Activated naive CD8-positive, alpha-beta T cell treated with anti-CD3 and anti-CD28 coated beads for 36 hours (primary cell): Measurements from ENCODE around the gene RCOR2. TPM values are rescaled to one million over a fixed set of nuclear protein-coding genes. Genes with fewer than 3 reads are reported as not detected.
"Not testable (repeated sequence)": the region's sequence is repeated elsewhere in the genome, so short reads cannot be mapped to it uniquely, and the experiment has no call there.

Experiments used
- DNase-seq: peaks from one replicate; pipeline ENCODE4 v3.0.0; 2021
- H3K27ac Mint-ChIP-seq: one replicate; pipeline ENCODE4 v1.8.0; 2022; ENCODE audit warnings: mild to moderate bottlenecking, moderate library complexity, mixed read lengths
- H3K27me3 Mint-ChIP-seq: one replicate; pipeline ENCODE4 v1.8.0; 2022; ENCODE audit warnings: mild to moderate bottlenecking, mixed read lengths
- H3K36me3 Mint-ChIP-seq: one replicate; pipeline ENCODE4 v1.8.0; 2021; ENCODE audit warnings: mild to moderate bottlenecking, mixed read lengths
- H3K4me1 Mint-ChIP-seq: one replicate; pipeline ENCODE4 v1.8.0; 2021; ENCODE audit warnings: mixed read lengths
- H3K4me3 Mint-ChIP-seq: one replicate; pipeline ENCODE4 v1.8.0; 2022; ENCODE audit warnings: mild to moderate bottlenecking, moderate library complexity, mixed read lengths
- H3K9me3 Mint-ChIP-seq: one replicate; pipeline ENCODE4 v1.8.0; 2022; ENCODE audit warnings: mixed read lengths
- total RNA-seq, 2 experiments: library from RNA; stranded (reverse); gene quantifications; one replicate each; pipeline ENCODE4 v1.2.3, GENCODE V29; 2021

RCOR2 gene
- total RNA-seq: under 1 TPM; 0.58 to 0.82 TPM

GRCh38 chr11:63916837-63917691 lies at the start of gene RCOR2:
Gene RCOR2, minus strand, starts transcription at chr11:63917164. Its CDS starts 708 bp downstream, at chr11:63916456.
- Mint-ChIP-seq H3K4me1 (peaks cover 13% of the 10 kb centered on the region), H3K9me3 (no peaks in the 10 kb centered on the region), H3K27me3 (peaks cover 3% of the 10 kb centered on the region), H3K4me3 (peak within 1 kb of the TSS; percentile 80), H3K36me3 (no peaks in the 10 kb centered on the region), H3K27ac (no peak within 1 kb of the TSS)
- DNase-seq: peak; percentile 78

- Mint-ChIP-seq H3K36me3 (no peaks in the 10 kb centered on the region), H3K9me3 (no peaks in the 10 kb centered on the region)
These were observed 49.5 kb upstream of the RCOR2 start for GRCh38 chr11:63966444-63966843.

DNA sequence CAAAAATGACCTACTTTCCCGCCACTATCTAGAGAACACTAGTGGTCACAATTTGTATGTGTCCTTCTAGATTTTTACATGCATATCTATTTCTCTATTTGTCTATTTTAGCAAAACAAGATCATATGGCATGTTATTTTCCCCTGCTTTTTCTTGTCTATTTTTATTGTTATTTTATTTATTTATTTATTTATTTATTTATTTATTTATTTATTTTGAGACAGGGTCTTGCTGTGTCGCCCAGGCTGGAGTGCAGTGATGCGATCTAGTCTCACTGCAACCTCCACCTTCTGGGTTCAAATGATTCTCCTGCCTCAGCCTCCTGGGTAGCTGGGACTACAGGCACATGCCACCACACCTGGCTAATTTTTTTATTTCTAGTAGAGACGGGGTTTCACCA lies 46.9 kb upstream of the RCOR2 start:
- H3K9me3 Mint-ChIP-seq: not testable (repeated sequence)

More at GRCh38 chr11:63966444-63966843, 49.5 kb upstream of the RCOR2 start:
- no peaks in the 10 kb centered on the region for H3K27me3 Mint-ChIP-seq
- peaks cover 5% of the 10 kb centered on the region for H3K4me1 Mint-ChIP-seq
- H3K27ac Mint-ChIP-seq: no peak overlapping the region
- H3K4me3 Mint-ChIP-seq: no peak overlapping the region
- no peak for DNase-seq

DNA sequence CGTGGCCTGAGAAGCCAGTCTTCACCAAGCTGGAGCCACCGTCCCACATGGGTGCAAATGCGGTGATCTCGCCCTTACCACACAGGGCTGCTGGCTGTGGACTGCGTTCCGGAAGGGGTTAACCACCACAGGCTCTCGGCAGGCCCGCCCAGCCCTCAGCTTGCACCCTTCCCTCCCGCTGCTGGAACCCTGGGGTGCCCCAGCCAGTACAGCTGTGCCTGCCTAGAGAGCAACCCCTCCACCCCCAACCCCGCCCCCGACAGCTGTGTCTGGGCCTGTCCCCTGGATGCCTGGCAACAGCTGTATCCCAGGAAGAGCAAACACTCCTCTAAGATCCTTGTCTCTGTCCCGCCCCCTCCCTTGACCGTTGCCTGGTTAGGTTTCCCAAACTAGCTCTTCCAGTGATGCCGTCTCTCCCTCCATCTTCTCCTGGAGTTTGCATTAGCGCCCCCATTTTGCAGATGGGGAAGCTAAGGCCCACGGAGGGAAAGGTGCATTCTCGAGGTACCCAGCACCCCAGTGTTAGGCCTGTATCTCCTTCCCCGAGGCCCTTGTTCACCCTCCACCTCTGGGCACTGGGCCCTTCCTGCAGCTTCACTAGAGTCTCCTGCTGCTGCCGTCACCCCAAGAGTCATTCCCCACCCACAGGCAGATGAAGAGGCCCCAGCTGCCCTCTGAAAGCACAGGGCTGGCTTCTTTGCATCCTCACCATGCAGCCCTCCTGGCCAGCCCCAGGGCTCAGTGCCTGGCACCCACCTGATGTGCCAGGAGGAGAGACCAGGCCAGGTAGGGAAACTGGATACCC lies 44.8 kb upstream of the RCOR2 start:
- no peaks in the 10 kb centered on the region for H3K9me3 Mint-ChIP-seq
- H3K36me3 Mint-ChIP-seq: no peaks in the 10 kb centered on the region
- DNase-seq: no peak
- peaks cover 8% of the 10 kb centered on the region for H3K4me1 Mint-ChIP-seq
- no peaks in the 10 kb centered on the region for H3K27me3 Mint-ChIP-seq
- H3K4me3 Mint-ChIP-seq: no peak overlapping the region
- H3K27ac Mint-ChIP-seq: no peak overlapping the region

More for the DNA sequence above, 46.9 kb upstream of the RCOR2 start:
- H3K36me3 Mint-ChIP-seq, H3K4me3 Mint-ChIP-seq, H3K27me3 Mint-ChIP-seq, H3K27ac Mint-ChIP-seq, H3K4me1 Mint-ChIP-seq, DNase-seq: not testable (repeated sequence)

DNA sequence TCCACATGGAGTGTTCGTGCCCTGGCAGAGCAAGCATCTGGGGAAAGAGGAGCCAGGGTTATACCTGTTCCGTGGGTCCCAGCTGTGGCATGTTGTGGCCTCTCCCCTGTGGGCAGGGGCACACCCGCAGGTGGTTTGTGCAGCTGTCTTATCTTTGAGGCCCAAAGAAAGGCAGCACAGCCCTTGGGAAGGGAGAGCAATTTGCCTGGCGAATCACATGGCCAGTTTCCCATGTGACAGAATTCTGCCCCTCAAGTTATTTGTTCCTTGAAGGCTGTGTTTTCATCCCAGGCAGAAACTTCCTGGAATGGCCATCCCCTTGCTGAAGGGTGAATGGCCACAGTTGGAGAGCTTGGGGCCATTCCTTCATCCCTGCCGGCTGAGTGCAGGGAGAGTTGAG lies 41.0 kb upstream of the RCOR2 start:
- H3K9me3 Mint-ChIP-seq: no peaks in the 10 kb centered on the region
- peaks cover 11% of the 10 kb centered on the region for H3K4me1 Mint-ChIP-seq
- no peak overlapping the region for H3K4me3 Mint-ChIP-seq
- H3K27ac Mint-ChIP-seq: no peak overlapping the region
- H3K27me3 Mint-ChIP-seq: no peaks in the 10 kb centered on the region
- H3K36me3 Mint-ChIP-seq: peaks cover 10% of the 10 kb centered on the region
- no peak for DNase-seq

GRCh38 chr11:63952570-63952969 lies 35.6 kb upstream of the RCOR2 start:
- H3K9me3 Mint-ChIP-seq: no peaks in the 10 kb centered on the region
- peaks cover 14% of the 10 kb centered on the region for H3K36me3 Mint-ChIP-seq
- H3K27me3 Mint-ChIP-seq: no peaks in the 10 kb centered on the region
- H3K4me3 Mint-ChIP-seq: no peak overlapping the region
- H3K27ac Mint-ChIP-seq: peak overlapping the region; percentile 62
- H3K4me1 Mint-ChIP-seq: peaks cover 23% of the 10 kb centered on the region
- DNase-seq: no peak

DNA sequence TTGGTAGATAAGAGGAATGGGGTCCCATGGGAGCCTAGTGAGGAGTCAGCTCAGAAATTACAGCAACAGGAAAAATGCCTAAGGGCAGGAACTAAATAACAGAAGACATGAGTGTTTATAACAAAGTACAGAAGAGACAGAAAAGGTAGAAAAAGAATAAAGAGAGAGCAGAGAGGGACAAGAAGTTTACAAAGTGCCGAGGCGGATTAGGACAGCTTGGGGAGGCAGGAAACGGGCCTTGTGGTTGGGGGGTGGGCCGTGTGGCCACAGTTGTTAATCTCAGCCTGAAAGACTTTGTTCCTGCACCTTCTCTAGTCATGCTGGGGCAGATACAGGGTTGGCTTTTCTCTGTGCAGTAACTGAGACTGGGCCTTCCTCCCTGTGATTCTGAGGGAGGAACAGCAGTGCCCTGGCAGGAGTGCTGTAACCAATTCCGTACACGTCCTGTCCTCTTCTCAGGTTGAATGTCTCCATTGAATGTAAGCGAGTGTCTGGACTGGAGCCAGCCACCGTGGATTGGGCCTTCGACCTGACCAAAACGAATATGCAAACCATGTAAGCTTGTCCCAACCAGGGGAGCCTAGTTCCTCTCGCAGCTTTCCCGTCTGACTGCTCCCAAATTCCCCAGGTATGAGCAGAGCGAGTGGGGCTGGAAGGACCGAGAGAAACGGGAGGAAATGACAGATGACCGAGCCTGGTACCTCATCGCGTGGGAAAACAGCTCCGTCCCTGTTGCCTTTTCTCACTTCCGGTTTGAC lies 35.0 kb upstream of the RCOR2 start:
- Mint-ChIP-seq H3K36me3 (peaks cover 14% of the 10 kb centered on the region), H3K27me3 (no peaks in the 10 kb centered on the region), H3K4me3 (peak overlapping the region; percentile 11), H3K27ac (peak overlapping the region; percentile 62), H3K9me3 (no peaks in the 10 kb centered on the region), H3K4me1 (peaks cover 23% of the 10 kb centered on the region)
- peak; percentile 41 for DNase-seq

DNA sequence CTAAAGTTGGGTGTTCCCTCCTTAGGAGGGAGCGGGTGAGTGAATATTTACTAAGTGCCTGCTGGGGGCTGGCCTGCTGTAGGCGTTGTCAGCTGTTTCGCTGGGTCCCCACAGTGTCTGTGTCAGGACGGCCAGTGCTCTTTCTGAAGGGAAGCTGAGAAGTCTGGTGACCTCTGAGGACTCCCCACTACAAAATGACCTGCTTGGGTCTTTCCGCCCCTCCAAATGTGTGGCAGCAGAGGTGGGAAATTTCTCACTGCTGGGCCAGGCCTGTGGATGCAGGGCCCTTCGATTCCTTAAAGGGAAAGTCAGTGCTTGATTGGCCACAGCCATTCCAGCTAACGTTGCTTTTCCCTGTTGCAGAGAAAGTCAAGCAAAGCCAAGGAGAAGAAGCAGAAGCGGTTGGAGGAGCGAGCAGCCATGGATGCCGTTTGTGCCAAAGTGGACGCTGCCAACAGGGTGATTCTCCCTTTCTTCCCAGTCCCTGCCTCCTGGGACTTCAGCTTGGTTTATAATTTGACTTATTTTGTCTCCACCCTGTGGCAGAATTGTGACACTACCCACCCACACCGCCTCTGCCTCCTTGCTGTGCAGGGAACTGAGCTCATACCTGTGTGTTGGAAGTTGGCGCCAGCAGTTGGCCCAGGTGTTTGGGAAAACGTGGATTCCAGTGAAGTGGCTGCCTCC lies 28.7 kb upstream of the RCOR2 start:
- Mint-ChIP-seq H3K27me3 (no peaks in the 10 kb centered on the region), H3K27ac (no peak overlapping the region), H3K4me3 (no peak overlapping the region), H3K4me1 (peaks cover 11% of the 10 kb centered on the region), H3K36me3 (no peaks in the 10 kb centered on the region), H3K9me3 (no peaks in the 10 kb centered on the region)
- DNase-seq: peak; percentile 37

GRCh38 chr11:63944987-63945386 lies 28.0 kb upstream of the RCOR2 start:
- H3K4me3 Mint-ChIP-seq: no peak overlapping the region
- no peak for DNase-seq
- H3K36me3 Mint-ChIP-seq: no peaks in the 10 kb centered on the region
- peaks cover 14% of the 10 kb centered on the region for H3K4me1 Mint-ChIP-seq
- H3K9me3 Mint-ChIP-seq: no peaks in the 10 kb centered on the region
- H3K27ac Mint-ChIP-seq: no peak overlapping the region
- no peaks in the 10 kb centered on the region for H3K27me3 Mint-ChIP-seq

- no peak for DNase-seq
- H3K4me3 Mint-ChIP-seq: no peak overlapping the region
- no peaks in the 10 kb centered on the region for H3K27me3 Mint-ChIP-seq
- no peaks in the 10 kb centered on the region for H3K36me3 Mint-ChIP-seq
- H3K9me3 Mint-ChIP-seq: no peaks in the 10 kb centered on the region
- no peak overlapping the region for H3K27ac Mint-ChIP-seq
- peaks cover 21% of the 10 kb centered on the region for H3K4me1 Mint-ChIP-seq
These were observed 25.8 kb upstream of the RCOR2 start for GRCh38 chr11:63942803-63943202.

- peak overlapping the region; percentile 14 for H3K27ac Mint-ChIP-seq
These were observed 24.9 kb upstream of the RCOR2 start for GRCh38 chr11:63941901-63942300.

DNA sequence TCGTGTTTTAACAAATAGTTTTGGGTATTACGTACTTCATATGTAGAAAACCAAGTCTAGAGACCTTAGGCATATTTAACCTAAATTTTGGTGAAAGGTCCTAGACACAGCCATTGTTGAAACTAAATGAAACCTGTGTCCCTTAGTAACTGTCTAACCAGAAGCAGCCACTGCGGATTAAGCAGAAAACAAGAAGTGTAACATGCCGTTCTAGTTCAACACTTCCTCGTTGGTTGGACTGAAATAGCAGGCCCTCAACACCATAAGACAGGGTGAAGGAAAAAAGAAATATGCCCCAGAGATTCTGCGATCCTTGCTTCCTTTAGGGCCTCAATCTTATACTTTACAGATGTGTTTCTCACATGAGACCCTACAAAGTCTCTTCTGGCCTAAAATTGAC lies 23.8 kb upstream of the RCOR2 start:
- H3K27me3 Mint-ChIP-seq: no peaks in the 10 kb centered on the region
- DNase-seq: no peak
- peaks cover 22% of the 10 kb centered on the region for H3K4me1 Mint-ChIP-seq
- no peak overlapping the region for H3K27ac Mint-ChIP-seq
- H3K4me3 Mint-ChIP-seq: peak overlapping the region; percentile 40
- no peaks in the 10 kb centered on the region for H3K36me3 Mint-ChIP-seq
- H3K9me3 Mint-ChIP-seq: no peaks in the 10 kb centered on the region

More at GRCh38 chr11:63941901-63942300, 24.9 kb upstream of the RCOR2 start:
- DNase-seq: no peak
- Mint-ChIP-seq H3K27me3 (no peaks in the 10 kb centered on the region), H3K4me3 (no peak overlapping the region), H3K4me1 (peaks cover 24% of the 10 kb centered on the region), H3K9me3 (no peaks in the 10 kb centered on the region), H3K36me3 (no peaks in the 10 kb centered on the region)

DNA sequence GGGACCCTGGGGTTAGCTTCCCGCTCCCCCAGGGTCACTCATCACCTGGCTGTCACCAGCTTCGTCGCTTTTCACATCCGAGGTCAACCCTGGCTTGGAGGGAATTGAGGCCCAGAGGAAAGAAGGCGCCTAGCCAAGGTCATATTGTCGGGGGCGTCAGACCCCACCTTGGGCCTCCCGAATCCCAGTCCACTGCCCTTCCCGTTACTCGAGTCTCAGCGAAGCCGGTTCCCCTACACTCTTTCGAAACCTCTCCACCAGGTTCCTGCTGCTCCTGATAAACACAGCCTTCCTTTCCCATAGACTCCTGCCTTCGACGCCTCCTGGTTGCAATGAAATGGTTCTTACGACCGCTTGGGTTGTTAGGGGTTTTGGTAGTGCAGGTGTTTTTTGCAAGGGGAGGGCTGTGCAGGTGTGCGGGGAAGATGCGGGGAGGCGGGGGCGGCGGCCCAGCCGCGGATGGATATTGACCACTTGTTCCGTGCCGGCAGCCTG lies 22.5 kb upstream of the RCOR2 start:
- Mint-ChIP-seq H3K4me3 (peak overlapping the region; percentile 82), H3K27me3 (no peaks in the 10 kb centered on the region), H3K27ac (peak overlapping the region; percentile 7), H3K4me1 (peaks cover 22% of the 10 kb centered on the region), H3K9me3 (no peaks in the 10 kb centered on the region), H3K36me3 (no peaks in the 10 kb centered on the region)
- no peak for DNase-seq
